GM18505 (cell line): Measurements from ENCODE around the gene WDR72.
"Not testable (repeated sequence)": the region's sequence is repeated elsewhere in the genome, so short reads cannot be mapped to it uniquely, and the experiment has no call there.

Experiments
- ATAC-seq: cut with Tn5 transposase; IDR thresholded peaks from one replicate; pipeline ENCODE4 v1.9.1; 2021; ENCODE audit not compliant: unreplicated experiment
- POLR2A ChIP-seq: IDR thresholded peaks from 4 replicates; pipeline ENCODE4 v1.6.1; 2011; ENCODE audit warnings: borderline replicate concordance; ENCODE audit not compliant: insufficient read depth, insufficient read length; ENCODE audit errors: extremely low read depth

WDR72 gene

GRCh38 chr15:53563627-53564026 lies 195.8 kb downstream of the WDR72 start:
- TF ChIP-seq POLR2A, result no peak
- ATAC-seq, result no peak

GRCh38 chr15:53559364-53560277 lies 199.8 kb downstream of the WDR72 start:
- no peak for TF ChIP-seq POLR2A
- no peak for ATAC-seq

GRCh38 chr15:53558384-53558783 lies 201.1 kb downstream of the WDR72 start:
- ATAC-seq, result no peak
- no peak for TF ChIP-seq POLR2A

GRCh38 chr15:53555226-53555625 lies 204.2 kb downstream of the WDR72 start:
- ATAC-seq, result no peak
- TF ChIP-seq POLR2A, result no peak

GRCh38 chr15:53549697-53550305 lies 209.7 kb downstream of the WDR72 start:
- TF ChIP-seq POLR2A, result no peak

GRCh38 chr15:53548236-53548635 lies 211.2 kb downstream of the WDR72 start:
- TF ChIP-seq POLR2A, result no peak
- no peak for ATAC-seq

More at GRCh38 chr15:53549697-53550305, 209.7 kb downstream of the WDR72 start:
- no peak for ATAC-seq

GRCh38 chr15:53540626-53541300 lies 218.7 kb downstream of the WDR72 start:
- ATAC-seq, result not testable (repeated sequence)

- ATAC-seq, result no peak
- TF ChIP-seq POLR2A, result no peak
Observed at GRCh38 chr15:53539878-53540277, 219.6 kb downstream of the WDR72 start.

- ATAC-seq, result no peak
- TF ChIP-seq POLR2A, result no peak
Observed at GRCh38 chr15:53536479-53537120, 222.9 kb downstream of the WDR72 start.

- no peak for ATAC-seq
- no peak for TF ChIP-seq POLR2A
Observed at GRCh38 chr15:53535886-53536285, 223.6 kb downstream of the WDR72 start.

GRCh38 chr15:53534105-53534839 lies 225.2 kb downstream of the WDR72 start:
- no peak for TF ChIP-seq POLR2A
- ATAC-seq, result no peak

GRCh38 chr15:53530761-53531160 lies 228.7 kb downstream of the WDR72 start:
- TF ChIP-seq POLR2A, result no peak
- no peak for ATAC-seq

GRCh38 chr15:53527996-53528395 lies 231.5 kb downstream of the WDR72 start:
- TF ChIP-seq POLR2A, result no peak
- no peak for ATAC-seq

GRCh38 chr15:53525894-53526293 lies 233.6 kb downstream of the WDR72 start:
- TF ChIP-seq POLR2A, result no peak

More at GRCh38 chr15:53525894-53526293, 233.6 kb downstream of the WDR72 start:
- no peak for ATAC-seq
